Lung (tissue), 12 donors: ENCODE data around the gene MBD1. TPM values are rescaled to one million over a fixed set of nuclear protein-coding genes. Genes with fewer than 3 reads are reported as not detected.
"Not testable (repeated sequence)": the region's sequence is repeated elsewhere in the genome, so short reads cannot be mapped to it uniquely, and the experiment has no call there.

Experiments used
- ATAC-seq: fragments of 200-7000 bp; cut with Tn5 transposase; one replicate; pipeline ENCODE4 v1.9.1; 2020; ENCODE audit warnings: moderate number of reproducible peaks; ENCODE audit not compliant: insufficient read depth, low FRiP score
- DNase-seq, 3 donors: peaks; one replicate each; pipeline ENCODE4 v3.0.0-alpha.2; 2013 to 2017
- H3K27ac ChIP-seq, 2 donors: one replicate each; pipeline ENCODE4 v1.5.1; 2013; ENCODE audit warnings: mild to moderate bottlenecking in 2 of 2, moderate library complexity in 2 of 2, control low read depth in 1 of 2, inconsistent platforms in 1 of 2, low read depth in 1 of 2, low read length in 1 of 2
- H3K27me3 ChIP-seq, 3 donors: one replicate each; pipeline ENCODE4 v1.5.1; 2013; ENCODE audit warnings: low read length in 2 of 3; ENCODE audit not compliant: control insufficient read depth in 3 of 3, insufficient read depth in 3 of 3
- H3K36me3 ChIP-seq, 4 donors: one replicate each; pipeline ENCODE4 v1.5.1; 2013; ENCODE audit warnings: low read length in 4 of 4, mild to moderate bottlenecking in 1 of 4, moderate library complexity in 1 of 4; ENCODE audit not compliant: control insufficient read depth in 4 of 4, insufficient read depth in 4 of 4
- H3K4me1 ChIP-seq, 5 donors: one replicate each; pipeline ENCODE4 v1.5.1; 2013; ENCODE audit warnings: low read length in 5 of 5, mild to moderate bottlenecking in 2 of 5, moderate library complexity in 1 of 5; ENCODE audit not compliant: control insufficient read depth in 5 of 5, insufficient read depth in 5 of 5
- H3K4me3 ChIP-seq: one replicate; pipeline ENCODE4 v1.5.1; 2013; ENCODE audit warnings: mild to moderate bottlenecking, control low read depth, moderate library complexity
- H3K9ac ChIP-seq, 2 donors: one replicate each; pipeline ENCODE4 v1.5.1; 2013; ENCODE audit warnings: low read length in 2 of 2, control low read depth in 1 of 2; ENCODE audit not compliant: insufficient read depth in 1 of 2
- H3K9me3 ChIP-seq, 4 donors: one replicate each; pipeline ENCODE4 v1.5.1; 2013; ENCODE audit warnings: low read length in 3 of 4, mild to moderate bottlenecking in 1 of 4, moderate library complexity in 1 of 4; ENCODE audit not compliant: control insufficient read depth in 4 of 4, insufficient read depth in 3 of 4
- WGBS, 2 donors: extraction: QIAGEN DNeasy Blood & Tissue Kit; methylation state at CpG; one replicate each; pipeline ENCODE4 v1.1.7; 2013; 5-methylcytosine and 5-hydroxymethylcytosine counted together
- polyA plus RNA-seq, 2 donors: library from polyadenylated mRNA; stranded (reverse); fragments of 200-250 nt; gene quantifications; one replicate each; pipeline ENCODE4 v1.2.1, GENCODE V29; 2013
- total RNA-seq, 2 donors: library from RNA; depleted of rRNA in 1 of 2; stranded (reverse); fragments of >200 nt in 1 of 2; gene quantifications; one replicate each; pipeline ENCODE4 v1.2.1, GENCODE V29; 2014 to 2021
- TF ChIP-seq, protein P1 (sequence below): IDR thresholded peaks from 2 replicates; pipeline ENCODE4 v1.5.1; 2012; ENCODE audit warnings: mild to moderate bottlenecking; ENCODE audit errors: control extremely low read depth, extremely low read depth
- donor health status: control.
- donor health status: control.
- donor health status: Bipolar disorder and iron deficiency.
- donor health status: healthy.
- donor health status: DM: yes; HTN: yes; CAD: no.

MBD1 gene
- total and polyA plus RNA-seq, 4 donors: 24.0 to 81.5 (median 59.1) TPM

DNA sequence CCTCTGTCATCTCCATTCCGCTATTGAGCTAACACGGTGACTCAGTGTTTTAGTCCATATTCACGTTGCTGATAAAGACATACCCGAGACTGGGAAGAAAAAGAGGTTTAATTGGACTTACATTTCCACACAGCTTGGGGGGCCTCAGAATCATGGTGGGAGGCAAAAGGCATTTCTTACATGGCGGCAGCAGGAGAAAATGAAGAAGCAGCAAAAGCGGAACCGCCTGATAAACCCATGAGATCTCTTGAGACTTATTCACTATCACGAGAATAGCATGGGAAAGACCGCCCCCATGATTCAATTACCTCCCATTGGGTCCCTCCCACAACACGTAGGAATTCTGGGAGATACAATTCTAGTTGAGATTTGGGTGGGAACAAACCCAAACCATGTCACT lies 28.8 kb upstream of the MBD1 start:
- Histone ChIP-seq H3K4me1 (peaks cover 0 to 3% (median 3%) of the 10 kb centered on the region in 5 donors), H3K4me3 (no peak overlapping the region), H3K36me3 (no peaks in the 10 kb centered on the region), H3K9ac (no peak overlapping the region), H3K27me3 (peaks cover 0 to 4% (median 0%) of the 10 kb centered on the region in 3 donors), H3K27ac (no peak overlapping the region), H3K9me3 (no peaks in the 10 kb centered on the region)
- WGBS, 2 donors: 88 to 92% methylated on average over 10 of the region's 10 CpGs
- ATAC-seq: no peak
- TF ChIP-seq, protein P1, sequence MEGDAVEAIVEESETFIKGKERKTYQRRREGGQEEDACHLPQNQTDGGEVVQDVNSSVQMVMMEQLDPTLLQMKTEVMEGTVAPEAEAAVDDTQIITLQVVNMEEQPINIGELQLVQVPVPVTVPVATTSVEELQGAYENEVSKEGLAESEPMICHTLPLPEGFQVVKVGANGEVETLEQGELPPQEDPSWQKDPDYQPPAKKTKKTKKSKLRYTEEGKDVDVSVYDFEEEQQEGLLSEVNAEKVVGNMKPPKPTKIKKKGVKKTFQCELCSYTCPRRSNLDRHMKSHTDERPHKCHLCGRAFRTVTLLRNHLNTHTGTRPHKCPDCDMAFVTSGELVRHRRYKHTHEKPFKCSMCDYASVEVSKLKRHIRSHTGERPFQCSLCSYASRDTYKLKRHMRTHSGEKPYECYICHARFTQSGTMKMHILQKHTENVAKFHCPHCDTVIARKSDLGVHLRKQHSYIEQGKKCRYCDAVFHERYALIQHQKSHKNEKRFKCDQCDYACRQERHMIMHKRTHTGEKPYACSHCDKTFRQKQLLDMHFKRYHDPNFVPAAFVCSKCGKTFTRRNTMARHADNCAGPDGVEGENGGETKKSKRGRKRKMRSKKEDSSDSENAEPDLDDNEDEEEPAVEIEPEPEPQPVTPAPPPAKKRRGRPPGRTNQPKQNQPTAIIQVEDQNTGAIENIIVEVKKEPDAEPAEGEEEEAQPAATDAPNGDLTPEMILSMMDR: no peak
- DNase-seq: no peak

DNA sequence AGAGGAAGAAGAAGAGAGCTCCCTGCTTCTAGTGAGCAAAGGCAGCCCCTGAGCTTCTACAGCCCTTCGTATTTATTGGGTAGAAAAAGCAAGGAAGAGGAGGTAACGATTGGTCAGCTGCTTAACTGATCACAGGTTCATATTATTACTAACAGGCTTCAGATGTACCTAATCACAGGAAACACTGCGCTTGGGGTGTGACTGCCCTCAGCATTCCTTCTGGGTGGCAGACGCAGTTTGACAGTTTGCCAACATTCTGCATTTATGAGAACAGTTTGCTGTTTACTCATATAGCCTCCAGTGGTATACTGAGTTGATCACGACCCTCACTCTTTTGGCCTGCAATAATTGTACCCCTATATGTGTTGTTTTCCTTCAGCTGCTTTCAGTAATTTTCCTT lies 27.5 kb upstream of the MBD1 start:
- H3K4me3 ChIP-seq, H3K9me3 ChIP-seq, H3K9ac ChIP-seq, H3K27ac ChIP-seq, ATAC-seq, H3K36me3 ChIP-seq, H3K4me1 ChIP-seq, H3K27me3 ChIP-seq, DNase-seq: not testable (repeated sequence)
- WGBS, 2 donors: 65% methylated on average over 5 of the region's 5 CpGs

DNA sequence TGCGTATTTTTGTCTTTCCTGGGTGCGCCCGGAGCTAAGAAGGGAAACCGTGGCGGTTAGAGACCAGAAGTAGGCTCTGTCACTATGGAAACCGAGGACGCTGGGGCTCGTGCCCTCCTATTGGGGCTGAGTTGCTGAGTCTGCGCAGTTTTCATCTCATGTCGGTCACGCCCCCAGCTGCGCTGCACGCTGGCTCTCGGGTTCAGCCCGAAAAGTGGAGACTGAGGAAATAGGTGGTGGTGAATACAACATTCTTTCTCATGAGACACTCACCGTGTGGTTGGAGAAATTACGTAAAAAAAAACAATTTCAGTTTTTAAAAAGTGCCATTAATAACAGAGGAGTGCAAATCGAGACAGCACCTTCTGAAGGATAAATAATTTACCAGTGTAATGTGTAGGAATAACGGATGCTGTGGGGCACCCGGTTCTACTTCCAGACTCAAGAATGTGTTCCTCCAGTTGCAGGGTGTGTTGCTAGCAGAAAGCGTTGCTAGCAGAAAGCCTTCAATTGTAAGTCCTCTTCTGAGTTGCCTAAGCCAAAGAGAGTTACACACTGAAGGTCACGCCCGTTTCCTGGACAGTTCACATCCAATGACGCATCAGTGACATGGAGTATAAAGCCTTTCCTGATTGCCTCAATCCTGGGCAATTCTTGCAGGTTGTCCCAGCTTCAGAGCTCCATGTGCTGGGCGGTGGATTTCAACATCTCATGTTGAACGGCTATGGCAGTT lies 26.6 kb upstream of the MBD1 start:
- peak; percentile 88 to 93 (median 91) for DNase-seq
- H3K27me3 ChIP-seq: peaks cover 0 to 4% (median 0%) of the 10 kb centered on the region in 3 donors
- peak; percentile 90 for ATAC-seq
- peak overlapping the region; percentile 19 for H3K4me3 ChIP-seq
- H3K36me3 ChIP-seq: no peaks in the 10 kb centered on the region
- 1 to 5% methylated on average over 26 of the region's 26 CpGs for WGBS, 2 donors
- peak overlapping the region in 1 of 2 donors; percentile 58 for H3K9ac ChIP-seq
- H3K27ac ChIP-seq: no peak overlapping the region
- TF ChIP-seq, protein P1: no peak
- H3K4me1 ChIP-seq: peaks cover 0 to 3% (median 3%) of the 10 kb centered on the region in 5 donors
- H3K9me3 ChIP-seq: peaks cover 0 to 2% (median 0%) of the 10 kb centered on the region in 4 donors

DNA sequence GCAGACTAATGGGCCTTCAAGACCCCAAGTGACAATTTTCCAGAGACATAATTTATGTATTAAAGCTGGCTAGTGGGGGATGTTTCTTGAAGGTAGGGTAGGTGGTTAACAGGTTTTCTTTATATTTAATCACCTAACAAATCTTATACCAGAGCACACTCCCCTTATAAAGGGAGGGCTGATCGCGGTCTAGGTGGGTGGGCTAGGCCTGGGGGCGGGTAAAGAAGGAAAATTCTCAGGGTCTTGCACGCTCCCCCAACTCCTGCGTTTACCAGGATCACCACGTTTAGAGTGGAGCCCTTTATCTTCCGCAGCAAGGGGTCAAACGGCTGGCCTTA lies 26.0 kb upstream of the MBD1 start:
- Histone ChIP-seq H3K9me3 (peaks cover 0 to 2% (median 0%) of the 10 kb centered on the region in 4 donors), H3K9ac (peak overlapping the region in 1 of 2 donors; percentile 58), H3K27me3 (peaks cover 0 to 4% (median 0%) of the 10 kb centered on the region in 3 donors), H3K4me3 (peak overlapping the region; percentile 19), H3K4me1 (peaks cover 0 to 3% (median 3%) of the 10 kb centered on the region in 5 donors), H3K36me3 (no peaks in the 10 kb centered on the region), H3K27ac (no peak overlapping the region)
- WGBS, 2 donors: 2 to 3% methylated on average over 8 of the region's 8 CpGs
- DNase-seq (no peak), ATAC-seq (no peak)
- TF ChIP-seq, protein P1: no peak
